Measurements from ENCODE around the gene PPFIA1. TPM values are rescaled to one million over a fixed set of nuclear protein-coding genes. Genes with fewer than 3 reads are reported as not detected.

Gene PPFIA1
- 43.8 TPM for total RNA-seq
- long read RNA-seq, full-length matches to known transcripts: 1 of 15 reads
- long read RNA-seq, partial matches to known transcripts: 9 of 15 reads
- long read RNA-seq, other reads (novel, unspliced or antisense): 5 of 15 reads

GRCh38 chr11:70270104-70270876 lies at the start of gene PPFIA1:
Gene PPFIA1, plus strand, starts transcription at chr11:70270690. Its CDS starts 1,483 bp downstream, at chr11:70272173.
- intact Hi-C loops (cut with DNase I): loop anchor here (5.0 kb wide), 2 partner anchors 63 to 132 kb away; no protein-coding TSS in a partner anchor
- ATAC-seq: peak; percentile 99
- peak; percentile 98 for DNase-seq (ENCODE audit: missing footprints)

DNA sequence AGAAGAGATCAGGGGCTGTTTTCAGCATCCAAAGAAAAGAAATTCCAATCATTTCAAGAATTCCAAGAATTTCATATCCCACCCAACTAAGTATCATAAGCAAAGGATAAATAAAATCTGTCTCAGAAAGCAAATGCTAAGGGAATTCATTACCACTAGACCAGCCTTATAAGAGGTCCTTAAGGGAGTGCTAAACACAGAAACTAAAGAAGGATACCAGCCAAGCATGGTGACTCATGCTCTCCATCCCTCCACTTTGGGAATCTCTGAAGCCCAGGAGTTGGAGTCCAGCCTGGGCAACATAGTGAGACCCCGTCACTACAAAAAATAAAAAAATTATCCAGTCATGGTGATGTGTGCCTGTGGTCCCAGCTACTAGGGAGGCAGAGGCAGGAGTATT lies 49.6 kb upstream of the PPFIA1 start:
- ATAC-seq: no peak
- DNase-seq (ENCODE audit: missing footprints): no peak
- intact Hi-C loops (cut with DNase I): no loop called here

DNA sequence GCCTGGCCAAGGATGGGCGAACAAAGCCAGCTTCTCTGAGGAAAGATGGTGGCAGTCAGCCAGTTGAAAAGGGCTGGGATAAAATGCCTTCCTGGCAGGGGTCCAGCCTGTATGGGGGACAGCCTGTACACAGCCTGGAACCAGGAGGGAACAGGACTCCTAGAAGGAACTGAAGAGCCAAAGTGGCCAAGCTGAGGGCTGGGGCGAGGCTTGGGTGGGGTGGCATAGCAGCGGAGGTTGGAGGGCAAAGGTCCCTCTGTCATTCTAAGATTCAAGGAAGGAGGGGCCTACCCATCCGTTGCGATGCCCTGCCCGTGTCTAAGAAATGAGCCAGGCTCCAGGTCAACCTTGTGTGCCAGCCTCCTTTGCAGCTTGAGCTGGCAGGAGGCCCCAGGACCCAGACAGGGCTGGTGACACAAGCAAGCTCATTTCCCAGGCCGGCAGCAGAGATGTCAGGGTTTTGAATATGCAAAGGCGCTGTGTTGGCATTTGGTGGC lies 44.8 kb upstream of the PPFIA1 start:
- intact Hi-C loops (cut with DNase I): no loop called here
- DNase-seq (ENCODE audit: missing footprints): no peak
- no peak for ATAC-seq

DNA sequence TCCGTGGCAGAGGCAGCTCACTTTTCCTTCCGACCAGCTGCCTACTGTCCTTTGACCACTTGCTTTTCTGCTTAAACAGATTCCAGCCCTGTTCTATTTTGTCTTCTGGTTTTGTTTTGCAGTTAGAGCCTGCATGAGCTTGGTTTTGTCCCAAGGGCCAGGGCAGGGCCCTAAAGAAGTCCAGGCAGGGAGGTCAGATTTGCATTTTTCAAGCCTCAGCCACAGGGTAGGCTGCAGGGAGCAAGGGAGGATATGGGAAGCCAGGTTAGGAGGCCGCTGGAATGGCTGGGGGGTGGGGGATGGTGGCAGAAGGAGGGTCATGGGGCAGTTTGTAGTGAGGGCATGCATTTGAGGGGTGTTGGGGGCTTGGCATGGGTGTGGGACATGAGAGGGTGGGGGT lies 44.3 kb upstream of the PPFIA1 start:
- intact Hi-C loops (cut with DNase I): no loop called here
- ATAC-seq: no peak
- DNase-seq (ENCODE audit: missing footprints): no peak

GRCh38 chr11:70226967-70227366 lies 43.5 kb upstream of the PPFIA1 start:
- intact Hi-C loops (cut with DNase I): no loop called here
- DNase-seq (ENCODE audit: missing footprints) (no peak), ATAC-seq (no peak)

- ATAC-seq (no peak), DNase-seq (ENCODE audit: missing footprints) (no peak)
- intact Hi-C loops (cut with DNase I): no loop called here
Observed at GRCh38 chr11:70229737-70230136, 40.8 kb upstream of the PPFIA1 start.

GRCh38 chr11:70230151-70230839 lies 40.2 kb upstream of the PPFIA1 start:
- DNase-seq (ENCODE audit: missing footprints): no peak
- ATAC-seq: no peak
- intact Hi-C loops (cut with DNase I): no loop called here

DNA sequence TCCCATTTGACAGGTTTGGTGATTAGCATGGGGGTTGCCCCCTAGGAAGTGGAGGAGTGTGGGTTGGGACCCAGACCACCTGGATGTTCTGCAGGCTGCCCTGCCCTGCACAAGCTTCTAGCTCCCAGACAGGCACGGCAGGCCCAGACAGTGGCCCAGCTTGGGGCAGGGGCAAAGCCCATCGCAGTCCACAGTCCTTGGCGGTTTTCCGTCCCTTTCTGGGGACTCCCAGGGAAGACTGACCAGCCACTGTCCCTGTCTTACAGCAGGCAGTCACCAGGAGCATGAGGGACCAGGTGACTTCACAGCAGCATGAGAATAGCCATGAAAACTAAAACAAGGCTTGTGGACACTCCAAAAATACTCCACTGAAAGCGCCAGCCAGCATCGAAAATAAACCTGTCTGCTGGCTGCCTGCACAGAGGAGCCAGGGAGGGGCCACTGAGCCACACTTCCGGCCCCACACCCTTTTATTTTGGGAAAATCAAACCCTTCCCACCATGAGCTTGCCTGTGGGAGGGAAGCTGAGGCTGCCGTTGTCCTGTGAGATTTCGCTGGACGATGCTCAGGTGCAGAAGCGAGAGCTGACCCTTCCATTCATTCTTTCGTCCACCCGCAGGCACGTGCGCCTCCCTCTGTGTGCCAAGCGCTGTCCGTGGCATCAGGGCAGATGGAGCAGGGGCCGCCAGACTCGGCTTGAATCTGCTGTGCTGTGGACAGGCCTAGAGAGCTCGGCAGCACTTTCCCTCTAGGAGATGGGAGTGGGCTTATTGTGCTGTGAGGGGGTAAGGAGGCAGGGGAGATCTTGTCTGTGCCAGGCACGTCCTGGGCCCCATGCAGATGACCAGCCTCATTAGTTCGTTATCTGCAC lies 39.4 kb upstream of the PPFIA1 start:
- DNase-seq (ENCODE audit: missing footprints) (no peak), ATAC-seq (peak; percentile 70)
- intact Hi-C loops (cut with DNase I): no loop called here

DNA sequence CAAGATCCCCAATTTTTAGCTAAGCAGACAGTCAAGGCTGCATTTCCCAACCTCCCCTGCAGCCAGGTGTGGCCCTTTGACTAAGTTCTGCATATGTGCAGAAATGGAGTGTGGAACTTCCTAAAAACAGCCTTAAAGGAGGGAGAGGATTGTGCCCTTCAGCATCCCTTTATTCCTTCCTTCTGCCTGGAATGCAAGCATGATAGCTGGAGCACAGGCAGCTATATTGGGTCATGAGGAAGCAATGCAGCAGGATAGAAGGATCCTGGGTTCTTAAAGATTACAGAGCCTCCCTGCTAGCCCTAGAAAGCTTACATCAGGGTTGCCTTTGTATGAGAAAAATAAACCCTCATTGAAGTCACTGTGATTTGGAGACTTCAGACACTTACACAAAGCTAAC lies 37.5 kb upstream of the PPFIA1 start:
- ATAC-seq: no peak
- no peak for DNase-seq (ENCODE audit: missing footprints)
- intact Hi-C loops (cut with DNase I): no loop called here

DNA sequence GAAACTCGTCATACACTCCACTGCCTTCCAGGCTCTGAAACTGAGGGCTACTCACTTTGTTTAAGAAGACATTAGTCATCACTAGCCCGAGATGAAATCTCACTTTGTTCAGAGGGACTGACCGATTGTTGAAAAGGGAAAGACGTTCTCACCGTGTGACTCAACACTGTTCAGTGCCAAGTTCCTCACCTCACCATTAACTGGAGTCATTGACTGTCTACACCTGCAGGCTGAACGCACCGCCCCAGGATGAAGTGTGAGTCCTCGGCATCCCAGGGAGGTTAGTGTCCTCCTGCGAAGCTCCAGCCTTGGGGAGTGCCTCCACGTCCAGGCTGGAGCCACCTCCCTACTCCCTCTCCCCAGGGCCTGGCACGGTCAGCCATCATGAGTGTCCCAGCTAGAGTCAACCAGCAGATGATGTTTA lies 37.0 kb upstream of the PPFIA1 start:
- ATAC-seq (no peak), DNase-seq (ENCODE audit: missing footprints) (no peak)
- intact Hi-C loops (cut with DNase I): no loop called here

DNA sequence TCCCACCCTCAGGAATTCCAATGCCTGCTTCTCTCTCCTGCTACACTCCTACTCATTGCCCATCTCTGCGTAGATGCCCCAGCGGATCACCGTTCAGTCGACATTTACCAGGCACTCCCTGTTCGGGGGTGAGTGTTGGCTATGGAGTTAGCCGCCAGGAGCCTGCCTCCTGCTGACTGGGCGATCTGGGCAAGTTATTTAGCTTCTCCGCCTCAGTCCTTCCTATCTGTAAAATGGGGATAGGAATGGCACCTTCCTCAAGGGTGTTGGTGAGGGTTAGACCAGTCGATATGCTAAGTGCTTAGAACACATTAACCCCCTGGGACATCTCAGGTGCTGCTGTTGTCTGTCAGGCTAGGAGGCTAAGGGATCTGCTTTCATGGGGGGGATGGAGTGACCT lies 36.5 kb upstream of the PPFIA1 start:
- no peak for ATAC-seq
- DNase-seq (ENCODE audit: missing footprints): no peak
- intact Hi-C loops (cut with DNase I): no loop called here

GRCh38 chr11:70240337-70240736 lies 30.2 kb upstream of the PPFIA1 start:
- DNase-seq (ENCODE audit: missing footprints) (no peak), ATAC-seq (no peak)
- intact Hi-C loops (cut with DNase I): no loop called here

DNA sequence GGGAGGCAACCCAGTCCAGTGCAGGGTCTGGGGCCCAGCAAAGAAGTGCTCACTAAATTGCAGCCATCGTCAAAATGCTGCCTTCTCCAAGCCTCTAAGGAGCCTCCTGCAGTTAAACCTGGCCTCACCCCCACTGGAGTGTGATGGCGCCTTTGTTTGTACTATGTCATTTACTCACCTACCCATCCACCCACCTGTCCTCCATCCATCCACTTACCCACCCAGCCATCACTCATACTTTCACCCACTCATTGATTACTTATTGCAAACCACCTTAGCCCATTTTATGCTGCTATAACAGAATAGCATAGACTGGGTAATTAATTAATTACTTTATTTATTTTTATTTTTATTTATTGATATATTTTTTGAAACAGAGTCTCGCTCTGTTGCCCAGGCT lies 28.8 kb upstream of the PPFIA1 start:
- no peak for DNase-seq (ENCODE audit: missing footprints)
- ATAC-seq: no peak
- intact Hi-C loops (cut with DNase I): no loop called here

DNA sequence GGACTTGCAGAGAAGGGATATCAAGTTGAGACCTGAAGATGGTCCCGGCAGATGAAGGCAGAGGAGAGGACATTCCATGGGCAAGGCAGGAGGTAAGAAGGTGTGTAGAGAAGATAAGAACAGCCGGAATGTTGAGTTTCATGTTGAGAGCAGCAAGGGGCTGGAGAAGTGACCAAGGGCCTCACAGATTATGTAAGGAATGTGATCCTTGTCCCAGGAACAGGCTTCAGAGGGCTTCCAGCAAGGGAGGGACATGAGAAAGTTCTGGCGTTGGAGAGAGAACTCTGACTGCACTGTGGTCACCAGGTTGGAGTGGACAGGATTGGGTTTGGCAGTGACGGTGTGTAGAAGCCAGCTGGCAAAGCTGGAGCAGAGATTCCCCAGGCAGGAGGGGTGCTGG lies 27.6 kb upstream of the PPFIA1 start:
- DNase-seq (ENCODE audit: missing footprints) (no peak), ATAC-seq (no peak)
- intact Hi-C loops (cut with DNase I): no loop called here

DNA sequence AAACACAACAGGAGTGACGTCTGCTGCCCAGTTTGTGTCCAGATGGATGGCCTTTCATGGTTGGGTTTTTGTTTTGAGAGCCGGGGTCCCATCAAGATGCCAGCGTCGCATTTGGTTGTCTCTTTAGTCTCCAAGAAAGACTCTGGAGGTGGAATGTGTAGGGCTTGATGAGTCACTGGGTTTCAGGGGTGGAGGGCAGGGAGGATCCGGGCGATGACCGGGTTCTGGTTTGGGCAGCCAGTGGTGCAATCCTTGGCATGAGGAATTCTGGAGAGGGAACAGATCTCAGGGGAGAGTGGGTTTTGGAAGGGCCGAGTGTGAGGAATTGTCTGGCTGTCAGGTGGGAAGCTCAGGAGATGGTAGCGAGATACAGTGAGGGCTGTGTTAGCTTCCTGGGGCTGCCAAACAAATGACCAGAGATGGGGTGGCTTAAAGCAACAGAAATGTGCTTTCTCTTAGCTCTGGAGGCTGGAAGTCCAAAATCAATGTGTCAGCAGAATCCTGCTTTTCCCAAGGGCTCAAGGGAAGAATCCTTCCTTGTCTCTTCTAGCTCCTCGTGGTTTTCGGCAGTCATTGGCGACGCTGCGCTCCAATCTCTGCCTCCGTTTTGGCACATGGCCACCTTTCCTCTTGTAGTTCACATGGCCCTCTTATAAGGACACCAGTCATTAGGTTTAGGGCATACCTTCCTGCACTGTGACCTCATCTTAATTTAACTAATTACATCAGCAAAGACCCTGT lies 26.4 kb upstream of the PPFIA1 start:
- intact Hi-C loops (cut with DNase I): no loop called here
- no peak for DNase-seq (ENCODE audit: missing footprints)
- no peak for ATAC-seq

- ATAC-seq: no peak
- DNase-seq (ENCODE audit: missing footprints): no peak
- intact Hi-C loops (cut with DNase I): no loop called here
Observed at GRCh38 chr11:70244698-70245097, 25.8 kb upstream of the PPFIA1 start.

- intact Hi-C loops (cut with DNase I): no loop called here
- no peak for DNase-seq (ENCODE audit: missing footprints)
Observed at GRCh38 chr11:70246196-70246595, 24.3 kb upstream of the PPFIA1 start.

DNA sequence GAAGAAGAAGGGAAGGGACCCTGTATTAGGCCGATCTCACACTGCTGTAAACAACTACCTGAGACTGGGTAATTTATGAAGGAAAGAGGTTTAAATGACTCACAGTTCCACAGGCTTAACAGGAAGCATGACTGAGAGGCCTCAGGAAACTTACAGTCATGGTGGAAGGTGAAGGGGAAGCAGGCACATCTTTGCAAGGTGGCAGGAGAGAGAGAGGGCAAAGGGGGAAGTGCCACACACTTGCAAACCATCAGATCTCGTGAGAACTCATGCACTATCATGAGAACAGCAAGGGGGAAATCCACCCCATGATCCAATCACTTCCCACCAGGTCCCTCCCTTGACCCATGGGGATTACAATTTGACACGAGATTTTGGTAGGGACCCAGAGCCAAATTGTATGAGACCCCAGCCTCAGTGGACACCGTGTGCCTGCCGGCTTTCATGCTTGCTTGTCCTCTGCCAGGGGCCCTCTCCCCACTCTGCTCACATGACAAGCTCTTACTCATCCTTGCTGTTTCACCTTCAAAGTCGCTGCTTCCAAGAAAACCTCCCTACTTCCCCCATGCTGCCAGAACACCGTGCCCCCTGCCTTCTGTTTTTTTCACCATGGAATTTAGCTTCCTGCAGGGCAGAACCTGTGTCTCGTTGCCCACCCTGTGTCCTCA lies 23.3 kb upstream of the PPFIA1 start:
- intact Hi-C loops (cut with DNase I): no loop called here
- no peak for ATAC-seq
- DNase-seq (ENCODE audit: missing footprints): no peak

More at GRCh38 chr11:70246196-70246595, 24.3 kb upstream of the PPFIA1 start:
- ATAC-seq: no peak
